Smooth muscle cell (in vitro differentiated cells): ENCODE data around the gene KCNN3. TPM values are rescaled to one million over a fixed set of nuclear protein-coding genes. Genes with fewer than 3 reads are reported as not detected.

Source experiments
- DNase-seq: peaks from one replicate; lab custom pipeline; 2025; ENCODE audit not compliant: unreplicated experiment; lab: John Stamatoyannopoulos, UW
- H2AFZ ChIP-seq: fragments of 200-600 bp; sonication (generic); 2 replicates; pipeline ENCODE4 v1.6.0; 2016; ENCODE audit warnings: antibody characterized with exemption, low read depth, mild to moderate bottlenecking
- H3F3A ChIP-seq: fragments of 200-600 bp; sonication (generic); 2 replicates; pipeline ENCODE4 v1.6.0; 2017; ENCODE audit warnings: antibody characterized with exemption, low read depth
- H3K27ac ChIP-seq: fragments of 200-600 bp; sonication (generic); 2 replicates; pipeline ENCODE4 v1.5.1; 2016; ENCODE audit warnings: low read depth, mild to moderate bottlenecking
- H3K27me3 ChIP-seq: fragments of 200-600 bp; sonication (generic); 2 replicates; pipeline ENCODE4 v1.6.1; 2016; ENCODE audit warnings: low read depth, mild to moderate bottlenecking
- H3K36me3 ChIP-seq: fragments of 200-600 bp; sonication (generic); 2 replicates; pipeline ENCODE4 v1.5.1; 2016; ENCODE audit warnings: low read depth
- H3K4me1 ChIP-seq: fragments of 200-600 bp; sonication (generic); 2 replicates; pipeline ENCODE4 v1.5.1; 2016; ENCODE audit warnings: low read depth
- H3K4me2 ChIP-seq: fragments of 200-600 bp; sonication (generic); 2 replicates; pipeline ENCODE4 v1.6.0; 2016; ENCODE audit warnings: mild to moderate bottlenecking
- H3K4me3 ChIP-seq: fragments of 200-600 bp; sonication (generic); 2 replicates; pipeline ENCODE4 v1.5.1; 2016; ENCODE audit warnings: mild to moderate bottlenecking
- H3K79me2 ChIP-seq: fragments of 200-600 bp; sonication (generic); 2 replicates; pipeline ENCODE4 v1.6.0; 2016; ENCODE audit warnings: low read depth, mild to moderate bottlenecking
- H3K9ac ChIP-seq: fragments of 200-600 bp; sonication (generic); 2 replicates; pipeline ENCODE4 v1.6.0; 2016; ENCODE audit warnings: low read depth
- H3K9me3 ChIP-seq: fragments of 200-600 bp; sonication (generic); replicated peaks from 2 replicates; pipeline ENCODE4 v1.5.1; 2016; ENCODE audit warnings: low read depth
- H4K20me1 ChIP-seq: fragments of 200-600 bp; sonication (generic); 2 replicates; pipeline ENCODE4 v1.6.0; 2016; ENCODE audit warnings: low read depth
- CTCF ChIP-seq: fragments of 200-600 bp; sonication (generic); IDR thresholded peaks from 2 replicates; pipeline ENCODE4 v1.5.1; 2017; ENCODE audit warnings: borderline replicate concordance, mild to moderate bottlenecking, antibody characterized with exemption; ENCODE audit not compliant: insufficient read depth, poor library complexity, severe bottlenecking
- WGBS: methylation state at CpG from one replicate; pipeline ENCODE4 v1.1.7; 2016; ENCODE audit warnings: low lambda C conversion rate; 5-methylcytosine and 5-hydroxymethylcytosine counted together
- polyA plus RNA-seq: library from polyadenylated mRNA; unstranded; fragments of >200 nt; fragmentation: Nextera tagmentation; extraction: Ambion mirVana; gene quantifications from 2 replicates; pipeline ENCODE4 v1.2.1, GENCODE V29; 2016
- total RNA-seq: library from RNA; depleted of rRNA; stranded (reverse); fragments of >200 nt; gene quantifications from 2 replicates; pipeline ENCODE4 v1.2.3, GENCODE V29; 2014

KCNN3 gene
- total and polyA plus RNA-seq, 2 experiments from 2014 or later, result 0.18 to 0.77 TPM

GRCh38 chr1:154730259-154730658 lies 139.8 kb downstream of the KCNN3 start:
- H3K36me3 ChIP-seq, result no peaks in the 10 kb centered on the region
- peak overlapping the region; percentile 42 for H3K27ac ChIP-seq
- peaks cover 10% of the 10 kb centered on the region for H3K4me1 ChIP-seq
- no peak for DNase-seq
- 73% methylated on average over 1 of the region's 1 CpG for WGBS
- no peak overlapping the region for H2AFZ ChIP-seq
- no peak for TF ChIP-seq CTCF
- H3K9ac ChIP-seq, result peak overlapping the region; percentile 22
- no peaks in the 10 kb centered on the region for H3K27me3 ChIP-seq
- H3K79me2 ChIP-seq, result no peaks in the 10 kb centered on the region
- no peak overlapping the region for H3K4me3 ChIP-seq
- no peaks in the 10 kb centered on the region for H3K9me3 ChIP-seq
- H4K20me1 ChIP-seq, result no peaks in the 10 kb centered on the region
- H3K4me2 ChIP-seq, result peak overlapping the region; percentile 5
- H3F3A ChIP-seq, result peaks cover 3% of the 10 kb centered on the region

- WGBS, result 84% methylated on average over 3 of the region's 3 CpGs
- Histone ChIP-seq H3K79me2 (no peaks in the 10 kb centered on the region), H3F3A (peaks cover 3% of the 10 kb centered on the region), H3K9ac (no peak overlapping the region), H3K36me3 (no peaks in the 10 kb centered on the region), H3K4me1 (peaks cover 10% of the 10 kb centered on the region), H3K9me3 (no peaks in the 10 kb centered on the region), H3K4me2 (no peak overlapping the region), H3K4me3 (no peak overlapping the region), H2AFZ (no peak overlapping the region), H3K27me3 (no peaks in the 10 kb centered on the region), H4K20me1 (no peaks in the 10 kb centered on the region), H3K27ac (no peak overlapping the region)
- no peak for DNase-seq
- no peak for TF ChIP-seq CTCF
These were observed 140.5 kb downstream of the KCNN3 start for GRCh38 chr1:154729577-154729976.

- H3F3A ChIP-seq, result peaks cover 3% of the 10 kb centered on the region
- WGBS, result 74% methylated on average over 6 of the region's 6 CpGs
- no peak overlapping the region for H3K4me2 ChIP-seq
- H3K9ac ChIP-seq, result no peak overlapping the region
- no peaks in the 10 kb centered on the region for H3K79me2 ChIP-seq
- no peak for TF ChIP-seq CTCF
- no peaks in the 10 kb centered on the region for H3K36me3 ChIP-seq
- H2AFZ ChIP-seq, result no peak overlapping the region
- H3K4me3 ChIP-seq, result no peak overlapping the region
- H3K27me3 ChIP-seq, result no peaks in the 10 kb centered on the region
- no peaks in the 10 kb centered on the region for H3K9me3 ChIP-seq
- no peak for DNase-seq
- peaks cover 10% of the 10 kb centered on the region for H3K4me1 ChIP-seq
- H4K20me1 ChIP-seq, result no peaks in the 10 kb centered on the region
- H3K27ac ChIP-seq, result no peak overlapping the region
These were observed 141.0 kb downstream of the KCNN3 start for GRCh38 chr1:154729031-154729442.
